GM13977 (cell line): Measurements from ENCODE around the gene TMEM132A.
"Not testable (repeated sequence)": the region's sequence is repeated elsewhere in the genome, so short reads cannot be mapped to it uniquely, and the experiment has no call there.

Experiments used
- DNase-seq: peaks from one replicate; pipeline ENCODE4 v3.0.0; 2012; ENCODE audit warnings: low spot score
- in situ Hi-C: fragments of 300-500 bp; cut with MboI; formaldehyde crosslinking; loops from one replicate; pipeline ENCODE4 v1.12.0; 2022; ENCODE audit warnings: low sequenced_read_pairs, low pct_unique_long_range_greater_than_20kb, mixed read lengths, inconsistent platforms; ENCODE audit not compliant: unreplicated experiment
- TF ChIP-seq, protein P1 (sequence below): IDR thresholded peaks from 2 replicates; pipeline ENCODE4 v1.5.1; 2012; ENCODE audit warnings: mild to moderate bottlenecking, control low read depth; ENCODE audit not compliant: insufficient read depth; ENCODE audit errors: extremely low read depth, missing control alignments

Gene TMEM132A

DNA sequence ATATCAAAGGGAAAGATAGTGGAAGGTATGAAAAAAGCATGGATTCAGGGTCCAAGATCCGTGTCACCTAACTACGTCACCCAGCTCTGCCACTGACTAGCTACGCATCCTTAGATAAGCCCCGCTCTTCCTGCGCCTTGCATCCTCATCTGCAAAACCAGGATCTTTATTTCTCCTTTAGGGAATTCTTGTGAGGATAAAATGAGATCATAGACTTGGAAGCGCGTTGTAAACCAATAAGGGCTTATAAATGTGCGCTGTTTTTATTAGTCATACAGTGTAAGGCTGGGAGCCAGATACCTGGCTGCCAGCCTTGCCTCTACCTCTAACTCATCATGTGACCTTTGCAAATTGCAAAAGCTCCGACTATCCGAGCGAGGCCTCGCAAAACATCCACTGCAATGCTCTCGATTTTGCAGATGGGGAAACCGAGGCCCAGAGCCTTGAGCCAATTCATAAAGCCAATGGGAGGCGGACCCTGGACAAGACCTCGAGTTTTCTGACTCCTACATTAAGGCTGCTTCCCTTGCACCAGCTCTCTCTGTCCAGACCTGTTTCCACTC, 18.6 kb upstream of the TMEM132A start:
- DNase-seq = no peak
- in situ Hi-C loops = no loop called here
- TF ChIP-seq, protein P1, sequence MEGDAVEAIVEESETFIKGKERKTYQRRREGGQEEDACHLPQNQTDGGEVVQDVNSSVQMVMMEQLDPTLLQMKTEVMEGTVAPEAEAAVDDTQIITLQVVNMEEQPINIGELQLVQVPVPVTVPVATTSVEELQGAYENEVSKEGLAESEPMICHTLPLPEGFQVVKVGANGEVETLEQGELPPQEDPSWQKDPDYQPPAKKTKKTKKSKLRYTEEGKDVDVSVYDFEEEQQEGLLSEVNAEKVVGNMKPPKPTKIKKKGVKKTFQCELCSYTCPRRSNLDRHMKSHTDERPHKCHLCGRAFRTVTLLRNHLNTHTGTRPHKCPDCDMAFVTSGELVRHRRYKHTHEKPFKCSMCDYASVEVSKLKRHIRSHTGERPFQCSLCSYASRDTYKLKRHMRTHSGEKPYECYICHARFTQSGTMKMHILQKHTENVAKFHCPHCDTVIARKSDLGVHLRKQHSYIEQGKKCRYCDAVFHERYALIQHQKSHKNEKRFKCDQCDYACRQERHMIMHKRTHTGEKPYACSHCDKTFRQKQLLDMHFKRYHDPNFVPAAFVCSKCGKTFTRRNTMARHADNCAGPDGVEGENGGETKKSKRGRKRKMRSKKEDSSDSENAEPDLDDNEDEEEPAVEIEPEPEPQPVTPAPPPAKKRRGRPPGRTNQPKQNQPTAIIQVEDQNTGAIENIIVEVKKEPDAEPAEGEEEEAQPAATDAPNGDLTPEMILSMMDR = no peak

DNA sequence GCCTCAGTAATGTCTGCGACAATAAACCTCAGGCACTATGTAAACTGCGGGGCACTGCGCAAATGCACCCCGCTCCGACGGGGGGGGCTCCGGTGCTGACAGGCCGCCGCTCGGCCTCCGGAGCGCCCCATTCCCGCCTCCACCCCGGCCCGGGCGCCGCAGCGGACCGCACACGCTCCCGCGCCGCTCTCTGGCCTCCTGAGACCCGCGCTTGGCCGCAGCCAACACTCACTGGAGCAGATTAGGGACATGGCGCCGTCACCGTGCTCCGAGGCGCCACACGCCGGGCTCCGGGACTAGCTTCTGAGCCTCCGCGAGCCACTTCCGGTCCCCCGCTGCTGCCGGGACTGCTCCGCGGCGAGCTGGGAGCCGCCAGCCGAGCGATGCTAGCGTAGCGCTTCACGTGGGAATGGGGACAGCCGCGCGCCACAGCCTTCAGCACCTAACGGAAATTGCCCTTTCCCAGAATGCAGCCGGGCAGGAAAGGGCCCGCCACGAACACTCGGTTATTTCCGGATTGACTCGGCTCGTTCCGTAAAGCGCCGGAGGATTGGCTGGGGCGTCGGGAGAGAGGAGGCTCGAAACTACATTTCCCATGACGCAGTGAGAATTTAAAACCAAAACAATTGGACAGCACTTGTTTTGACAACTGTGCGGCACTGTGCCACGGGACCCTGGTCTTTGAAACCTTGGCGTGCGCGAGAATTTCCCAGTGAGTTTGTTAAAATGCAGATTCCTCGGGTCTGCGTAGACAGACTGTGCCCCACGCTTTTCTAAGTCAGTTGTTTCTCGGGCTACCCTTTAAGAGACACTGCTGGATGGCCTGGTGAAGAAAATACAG, 17.9 kb upstream of the TMEM132A start, which contains the start of gene PRPF19:
TSS of gene PRPF19 (minus strand) at position 454 of the 841 bp plus-strand sequence. CDS start at position 251, 203 bp downstream.
- TF ChIP-seq, protein P1 = no peak
- peak; percentile 99 for DNase-seq

DNA sequence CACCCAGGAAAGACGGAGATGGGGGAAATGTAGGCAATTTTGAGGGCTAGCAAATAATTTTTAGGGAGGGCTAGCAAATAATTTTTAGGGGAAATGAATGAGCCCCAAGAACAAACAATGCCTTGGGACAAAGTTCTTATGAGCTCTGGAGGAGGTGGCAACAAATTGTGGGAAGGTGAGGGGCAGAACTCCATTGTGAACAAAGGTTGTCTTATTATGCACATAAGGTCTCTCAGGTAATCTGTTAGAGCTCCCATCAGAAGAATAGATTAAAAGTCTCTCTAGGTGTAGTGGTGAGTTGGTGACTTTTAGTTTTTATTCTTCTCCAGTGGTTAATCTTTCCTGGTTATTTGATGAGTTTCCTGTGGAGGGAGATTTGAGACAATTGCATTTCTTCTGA, 15.5 kb upstream of the TMEM132A start:
- TF ChIP-seq, protein P1 = no peak
- in situ Hi-C loops = no loop called here

More for the DNA sequence above, 17.9 kb upstream of the TMEM132A start, which contains the start of gene PRPF19:
- in situ Hi-C loops = no loop called here

DNA sequence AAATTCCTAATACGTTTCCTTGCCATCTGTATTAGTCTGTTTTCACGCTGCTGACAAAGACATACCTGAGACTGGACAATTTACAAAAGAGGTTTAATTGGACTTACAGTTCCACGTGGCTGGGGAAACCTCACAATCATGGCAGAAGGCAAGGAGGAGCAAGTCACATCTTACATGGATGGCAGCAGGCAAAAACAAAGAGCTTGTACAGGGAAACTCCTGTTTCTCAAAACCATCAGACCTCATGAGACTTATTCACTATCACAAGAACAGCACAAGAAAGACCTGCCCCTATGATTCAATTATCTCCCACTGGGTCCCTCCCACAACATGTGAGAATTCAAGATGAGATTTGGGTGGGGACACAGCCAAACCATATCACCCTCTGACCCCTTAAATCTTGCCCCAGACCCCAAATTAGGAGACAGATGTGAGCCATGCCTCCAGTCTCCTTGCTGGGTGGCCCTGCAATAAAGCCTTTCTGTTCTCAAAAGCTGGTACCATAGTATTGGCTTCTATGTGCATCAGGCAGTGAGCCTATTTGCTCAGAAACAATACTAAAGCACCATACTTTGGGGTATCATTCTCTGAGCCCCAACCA, 14.5 kb upstream of the TMEM132A start:
- DNase-seq, in situ Hi-C loops: not testable (repeated sequence)

More for the DNA sequence above, 15.5 kb upstream of the TMEM132A start:
- no peak for DNase-seq

DNA sequence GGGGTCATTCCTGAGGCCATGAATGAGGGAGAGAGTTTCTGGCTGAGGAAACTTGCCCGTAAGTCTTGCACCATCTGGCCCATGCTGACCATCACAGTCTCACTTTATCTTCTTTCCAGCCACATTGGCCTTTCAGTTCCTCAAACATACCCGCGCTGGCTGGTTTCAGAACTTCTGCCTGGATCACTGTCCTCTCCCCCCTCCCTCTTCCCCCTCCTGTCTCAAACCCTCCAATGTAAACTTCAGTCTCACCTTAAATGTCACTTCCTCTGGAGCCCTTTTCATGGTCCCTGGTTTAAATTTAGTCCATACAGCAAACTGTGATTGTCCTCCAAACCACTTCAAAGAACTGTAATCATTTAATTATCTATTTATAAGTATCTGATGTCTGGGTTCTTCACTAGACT, 14.0 kb upstream of the TMEM132A start:
- in situ Hi-C loops = no loop called here
- TF ChIP-seq, protein P1 = no peak
- peak; percentile 80 for DNase-seq

DNA sequence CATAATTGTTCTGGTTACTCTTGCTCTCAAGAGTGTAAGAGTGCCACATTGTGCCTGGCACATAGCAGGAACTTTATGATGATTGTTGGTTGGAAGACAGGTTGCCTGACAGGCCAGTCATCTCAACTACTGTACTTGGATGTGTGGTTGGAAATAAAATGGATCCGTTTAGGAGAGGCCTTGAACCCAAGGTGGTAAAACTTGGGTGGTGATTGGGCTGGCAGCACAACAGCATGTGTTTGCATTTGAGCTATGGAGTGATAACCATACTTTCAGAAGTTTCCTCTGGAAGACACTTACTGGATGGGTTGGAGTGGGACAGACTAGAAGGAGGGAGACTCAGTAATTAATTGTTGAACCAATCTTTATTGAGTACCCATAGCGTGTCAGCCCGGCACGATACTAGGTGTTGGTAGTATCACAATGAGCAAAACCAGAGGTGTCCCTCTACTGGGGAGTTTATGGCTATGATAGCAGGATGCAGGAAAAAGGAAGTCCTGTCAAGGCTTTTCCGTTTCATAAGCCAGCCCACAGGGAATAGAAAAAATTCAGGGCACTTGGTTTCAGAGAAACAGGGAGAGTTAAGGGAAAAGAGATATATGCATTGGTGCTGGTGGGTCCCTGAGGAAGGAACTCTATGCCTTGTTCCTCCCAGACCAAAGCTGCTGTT, 13.4 kb upstream of the TMEM132A start:
- TF ChIP-seq, protein P1 = no peak
- in situ Hi-C loops = no loop called here
- DNase-seq = no peak
